Measurements from ENCODE around the gene TOMM7.

- TF ChIP-seq POLR2A (IDR thresholded peaks at IDR 0.05) (no peak), POLR2AphosphoS5 (IDR thresholded peaks at IDR 0.05) (no peak)
- TF ChIP-seq, protein P1, sequence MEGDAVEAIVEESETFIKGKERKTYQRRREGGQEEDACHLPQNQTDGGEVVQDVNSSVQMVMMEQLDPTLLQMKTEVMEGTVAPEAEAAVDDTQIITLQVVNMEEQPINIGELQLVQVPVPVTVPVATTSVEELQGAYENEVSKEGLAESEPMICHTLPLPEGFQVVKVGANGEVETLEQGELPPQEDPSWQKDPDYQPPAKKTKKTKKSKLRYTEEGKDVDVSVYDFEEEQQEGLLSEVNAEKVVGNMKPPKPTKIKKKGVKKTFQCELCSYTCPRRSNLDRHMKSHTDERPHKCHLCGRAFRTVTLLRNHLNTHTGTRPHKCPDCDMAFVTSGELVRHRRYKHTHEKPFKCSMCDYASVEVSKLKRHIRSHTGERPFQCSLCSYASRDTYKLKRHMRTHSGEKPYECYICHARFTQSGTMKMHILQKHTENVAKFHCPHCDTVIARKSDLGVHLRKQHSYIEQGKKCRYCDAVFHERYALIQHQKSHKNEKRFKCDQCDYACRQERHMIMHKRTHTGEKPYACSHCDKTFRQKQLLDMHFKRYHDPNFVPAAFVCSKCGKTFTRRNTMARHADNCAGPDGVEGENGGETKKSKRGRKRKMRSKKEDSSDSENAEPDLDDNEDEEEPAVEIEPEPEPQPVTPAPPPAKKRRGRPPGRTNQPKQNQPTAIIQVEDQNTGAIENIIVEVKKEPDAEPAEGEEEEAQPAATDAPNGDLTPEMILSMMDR (IDR thresholded peaks at IDR 0.05 in 8 of 11, conservative IDR thresholded peaks at IDR 0.05 in 3 of 11), result no peak
These were observed 44.9 kb upstream of the TOMM7 start for GRCh38 chr7:22867589-22867988.

Data from spleen (tissue), 7 donors.